HT-29 (cell line): Measurements from ENCODE around the gene OR52A1. TPM values are rescaled to one million over a fixed set of nuclear protein-coding genes. Genes with fewer than 3 reads are reported as not detected.
"Not testable (repeated sequence)": the region's sequence is repeated elsewhere in the genome, so short reads cannot be mapped to it uniquely, and the experiment has no call there.

Experiments used
- DNase-seq: peaks from one replicate; pipeline ENCODE4 v3.0.0-alpha.2; 2015; ENCODE audit warnings: low spot score
- total RNA-seq: library from RNA; depleted of rRNA; stranded (reverse); fragments of >200 nt; shearing (Covaris generic); gene quantifications from 2 replicates; pipeline ENCODE4 v1.2.3, GENCODE V29; 2014; rRNA removed

The OR52A1 gene
- not detected in 2 replicates for total RNA-seq

DNA sequence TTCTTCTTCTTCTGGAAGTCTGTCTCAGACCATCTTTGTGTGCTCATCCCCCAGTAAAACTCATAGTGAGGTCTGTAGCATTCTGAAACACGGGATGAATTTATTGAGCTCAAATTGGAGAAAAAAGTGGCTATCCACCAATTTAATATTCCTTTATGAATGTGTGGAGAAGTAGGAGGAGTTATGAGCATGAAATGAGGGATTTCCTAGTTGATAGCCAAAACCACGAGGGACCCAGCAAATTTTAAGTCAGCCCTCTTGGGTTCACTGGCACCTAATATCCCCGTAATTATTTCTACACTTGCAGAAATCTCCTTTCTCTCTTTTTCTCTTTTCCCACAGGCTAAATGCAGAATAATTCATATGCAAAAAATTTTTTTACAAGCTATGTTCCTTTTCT, at the start of gene OR52A1:
TSS of gene OR52A1 (minus strand) at position 101 of the 400 bp plus-strand sequence. CDS start 2,388 bp downstream, outside the sequence.
- DNase-seq, result no peak

DNA sequence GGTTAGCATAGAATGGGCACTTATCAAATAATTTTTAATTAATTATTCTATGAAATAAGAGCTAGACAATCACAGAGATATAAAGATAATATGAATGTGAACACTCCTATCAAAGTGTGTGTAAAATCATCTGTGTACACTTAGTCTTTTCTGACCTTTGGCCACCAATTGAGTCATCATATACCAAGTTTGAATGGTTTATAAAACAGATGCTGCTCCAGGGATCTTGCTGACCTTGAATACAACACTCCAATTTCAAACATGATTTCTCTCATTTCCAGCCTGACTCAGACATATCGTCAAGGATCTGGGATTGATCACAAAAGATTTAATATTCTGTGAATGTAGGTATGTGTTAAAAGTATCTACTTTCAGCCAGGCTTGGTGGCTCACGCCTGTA, 48.8 kb upstream of the OR52A1 start:
- DNase-seq, result no peak

DNA sequence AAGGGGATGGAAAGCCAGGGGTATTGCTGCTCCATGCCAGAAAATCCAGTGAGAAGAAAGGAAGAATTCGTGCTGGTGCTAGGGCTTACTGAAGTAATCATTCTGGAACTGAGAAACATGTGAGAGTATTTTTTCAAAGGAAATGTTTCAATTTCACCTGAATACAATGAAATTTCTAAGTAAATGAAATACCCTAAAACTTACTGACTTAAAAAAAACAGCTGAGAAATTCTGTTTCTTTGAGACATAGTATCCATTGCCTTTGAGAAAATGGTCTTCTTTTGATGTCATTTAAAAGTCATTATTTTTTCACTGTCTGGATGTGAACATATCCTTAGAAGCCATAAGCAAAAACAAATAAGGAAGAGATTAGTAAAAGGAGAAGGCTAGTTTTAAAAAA, 46.0 kb upstream of the OR52A1 start, which contains the start of gene OR51V1:
TSS of gene OR51V1 (minus strand) at position 101 of the 400 bp plus-strand sequence. CDS start at position 101, 0 bp downstream.
- no peak for DNase-seq

DNA sequence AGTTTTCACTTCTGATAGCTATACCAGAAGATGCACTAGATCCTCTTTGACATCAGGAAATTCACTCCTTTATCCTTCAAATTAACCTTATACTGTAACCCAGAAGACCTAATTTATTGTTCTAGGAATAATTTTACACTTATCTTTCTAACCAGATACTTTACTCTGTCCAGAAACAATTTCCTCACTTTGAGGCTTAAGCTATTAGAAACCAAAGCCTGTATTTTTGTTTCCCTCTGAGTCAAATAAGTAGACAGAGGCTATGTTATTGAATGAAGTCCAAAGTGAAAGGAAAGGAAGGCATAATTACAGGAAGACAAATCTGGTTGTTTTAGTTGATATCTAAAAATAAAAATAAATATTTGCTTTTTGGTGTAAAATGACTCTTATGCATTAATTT, 43.7 kb upstream of the OR52A1 start:
- DNase-seq, result no peak

DNA sequence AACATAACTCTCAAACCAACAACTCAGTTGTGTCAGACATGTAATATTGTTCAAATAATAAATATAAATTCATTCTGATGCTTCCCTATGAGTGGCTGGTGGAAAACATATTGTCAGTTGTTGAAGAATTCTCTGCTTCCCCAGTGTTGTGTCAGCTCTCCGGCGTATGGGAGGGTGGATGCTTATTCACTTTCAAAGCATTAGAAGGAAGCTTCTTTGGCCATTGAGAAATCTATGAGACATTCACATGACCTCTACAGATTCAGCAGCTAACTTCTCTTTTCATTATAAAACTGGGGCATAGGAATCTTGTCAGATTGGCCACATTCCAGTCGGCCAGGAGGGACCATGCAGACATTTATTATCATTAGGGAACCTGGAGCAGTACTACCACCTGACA, 43.0 kb upstream of the OR52A1 start:
- no peak for DNase-seq

DNA sequence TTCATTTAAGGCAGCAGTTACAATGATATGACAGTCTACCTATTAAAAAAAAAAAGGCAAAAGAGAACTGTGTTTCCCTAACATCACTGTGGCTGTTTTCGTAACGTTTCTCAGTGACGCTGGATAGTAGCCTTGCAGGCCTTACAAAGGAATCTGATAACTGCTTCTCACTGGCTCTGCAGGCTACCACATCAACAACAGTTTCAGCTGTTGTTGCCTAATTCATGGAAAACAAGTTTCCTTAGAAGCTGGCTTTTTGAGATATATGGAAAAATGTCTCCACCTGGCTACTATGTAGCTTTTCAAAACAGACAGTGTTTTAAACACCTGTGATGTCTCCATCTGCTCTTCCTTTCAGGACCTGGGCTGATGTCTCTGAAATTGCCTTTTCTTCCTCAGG, 42.2 kb upstream of the OR52A1 start:
- DNase-seq, result no peak

DNA sequence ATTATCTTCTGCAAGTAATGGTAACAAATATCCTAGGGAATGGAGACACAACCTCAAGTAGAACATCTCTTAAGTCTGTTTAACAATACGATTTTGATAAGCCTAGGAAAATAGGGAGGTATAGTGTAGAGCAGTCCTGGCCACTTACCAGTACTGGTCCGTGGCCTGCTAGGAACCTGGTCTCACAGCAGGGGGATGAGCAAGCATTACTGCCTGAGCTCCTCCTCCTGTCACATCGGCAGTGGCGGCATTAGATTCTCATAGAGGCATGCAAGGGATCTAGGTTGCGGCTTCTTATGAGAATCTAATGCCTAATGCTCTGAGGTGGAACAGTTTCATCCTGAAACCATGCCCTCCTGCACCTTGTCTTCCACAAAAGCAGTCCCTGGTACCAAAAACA, 41.5 kb upstream of the OR52A1 start:
- no peak for DNase-seq

DNA sequence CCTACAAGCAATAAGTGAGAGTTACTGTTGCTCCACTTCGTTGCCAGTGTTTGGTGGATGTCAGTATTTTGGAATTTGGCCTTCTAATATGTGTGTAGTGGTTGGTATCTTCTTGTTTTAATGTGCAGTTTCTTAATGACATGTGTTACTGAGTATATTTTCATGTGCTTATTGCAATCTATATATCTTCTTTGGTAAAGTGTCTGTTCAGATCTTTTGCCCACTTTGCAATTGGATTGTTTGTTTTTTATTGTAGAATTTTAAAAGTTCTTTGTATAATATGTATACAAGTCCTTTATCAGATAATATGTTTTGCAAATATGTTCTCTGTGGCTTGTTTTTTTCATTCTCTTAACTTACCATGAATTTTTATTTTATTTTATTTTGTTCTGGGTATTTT, 38.2 kb upstream of the OR52A1 start:
- no peak for DNase-seq

DNA sequence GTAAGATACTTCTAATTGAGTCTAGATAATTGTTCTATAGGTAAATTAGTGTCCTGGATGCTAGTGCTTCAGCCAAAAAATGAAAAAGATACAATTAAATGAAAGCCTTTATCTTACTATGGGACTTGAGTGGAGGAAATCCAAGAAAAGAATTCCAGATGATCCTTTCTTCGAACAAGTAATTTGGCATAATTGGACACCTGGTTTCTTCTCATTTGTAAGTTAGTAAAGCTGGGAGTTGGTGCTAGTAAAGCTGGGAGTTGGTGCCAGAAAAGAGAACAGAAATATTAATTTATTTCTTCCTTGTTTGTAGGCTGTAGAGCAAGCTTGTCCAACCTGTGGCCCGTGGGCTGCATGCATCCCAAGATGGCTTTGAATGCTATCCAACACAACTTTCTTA, 33.6 kb upstream of the OR52A1 start:
- no peak for DNase-seq

DNA sequence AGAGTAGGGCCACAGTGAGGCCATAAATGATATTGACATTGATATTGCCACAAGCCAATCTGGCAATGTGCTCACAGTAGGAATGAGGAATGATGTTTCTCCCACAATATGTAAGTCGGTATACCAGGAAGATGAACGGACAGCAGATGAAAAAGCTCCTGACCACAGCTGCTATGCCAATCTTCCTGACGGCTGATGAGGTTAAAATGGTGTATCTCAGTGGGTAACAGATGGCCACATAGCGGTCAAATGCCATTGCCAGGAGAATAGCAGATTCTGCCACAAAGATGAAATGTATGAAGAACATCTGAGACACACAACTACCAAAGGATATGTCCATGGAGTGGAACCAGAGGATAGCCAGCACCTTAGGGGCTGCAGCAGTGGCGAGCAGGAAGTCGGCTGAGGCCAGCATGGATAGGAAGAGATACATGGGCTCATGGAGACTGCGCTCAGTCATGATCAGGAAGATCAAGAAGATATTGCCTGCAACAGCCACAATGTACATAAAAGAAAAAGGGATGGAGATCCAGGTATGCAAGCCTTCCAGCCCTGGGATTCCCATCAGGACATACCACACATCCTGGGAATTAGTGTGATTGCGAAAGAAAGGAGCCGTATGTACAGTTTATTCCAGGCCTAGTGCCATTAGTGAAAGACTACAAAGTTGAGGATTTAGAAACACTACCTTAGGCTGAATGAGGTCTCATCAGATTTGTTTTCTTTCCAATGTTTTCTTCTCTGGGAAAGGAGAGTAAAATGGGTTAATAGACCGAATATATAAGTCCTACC, 23.7 kb upstream of the OR52A1 start:
- no peak for DNase-seq

DNA sequence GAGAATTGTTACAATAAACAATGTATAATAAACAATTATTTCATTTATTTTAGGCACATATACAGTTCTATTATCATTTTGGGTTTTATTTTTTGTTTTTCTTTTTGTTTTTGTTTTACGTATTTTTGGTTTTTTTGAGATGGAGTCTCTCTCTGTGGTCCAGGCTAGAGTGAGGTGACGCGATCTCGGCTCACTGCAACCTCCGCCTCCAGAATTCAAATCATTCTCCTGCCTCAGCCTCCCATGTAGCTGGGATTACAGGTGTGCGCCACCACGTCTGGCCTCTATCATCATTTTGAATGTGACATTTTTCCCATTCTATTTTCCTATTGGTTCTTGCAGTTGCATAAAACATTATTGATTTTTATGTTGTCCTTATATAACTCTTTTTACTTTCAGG, 20.4 kb upstream of the OR52A1 start:
- no peak for DNase-seq

DNA sequence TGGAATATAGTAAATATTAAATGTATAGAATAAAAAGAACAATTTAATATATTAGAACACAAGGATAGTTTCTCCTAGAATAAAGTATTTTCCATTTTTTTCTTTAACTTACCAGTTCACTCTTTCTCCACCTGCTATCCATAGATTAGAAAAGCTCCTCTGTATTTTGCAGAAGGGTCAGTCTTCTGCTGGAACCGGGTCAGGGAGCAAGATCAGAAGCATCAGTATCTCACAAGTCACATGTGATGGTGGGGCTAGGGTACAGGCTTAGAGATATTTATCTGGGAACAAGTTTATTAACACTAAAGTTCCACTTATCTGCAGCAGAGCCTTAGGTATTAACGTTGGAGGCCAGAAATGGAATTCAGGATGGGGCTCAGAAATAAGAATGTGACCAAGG, 17.3 kb upstream of the OR52A1 start:
- DNase-seq, result no peak

DNA sequence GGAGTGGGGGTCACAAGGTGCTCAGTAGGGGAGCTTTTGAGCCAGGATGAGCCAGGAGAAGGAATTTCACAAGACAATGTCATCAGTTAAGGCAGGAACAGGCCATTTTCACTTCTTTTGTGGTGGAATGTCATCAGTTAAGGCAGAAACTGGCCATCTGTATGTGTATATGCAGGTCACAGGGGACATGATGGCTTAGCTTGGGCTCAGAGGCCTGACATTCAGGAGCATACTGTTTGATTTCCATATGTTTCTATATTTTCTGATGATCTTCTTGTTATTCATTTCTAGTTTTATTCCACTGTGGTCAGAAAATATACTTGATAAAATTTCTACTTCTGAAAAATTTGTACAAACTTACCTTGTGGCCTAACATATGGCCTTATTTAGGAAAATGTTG, 11.3 kb upstream of the OR52A1 start:
- DNase-seq, result not testable (repeated sequence)

DNA sequence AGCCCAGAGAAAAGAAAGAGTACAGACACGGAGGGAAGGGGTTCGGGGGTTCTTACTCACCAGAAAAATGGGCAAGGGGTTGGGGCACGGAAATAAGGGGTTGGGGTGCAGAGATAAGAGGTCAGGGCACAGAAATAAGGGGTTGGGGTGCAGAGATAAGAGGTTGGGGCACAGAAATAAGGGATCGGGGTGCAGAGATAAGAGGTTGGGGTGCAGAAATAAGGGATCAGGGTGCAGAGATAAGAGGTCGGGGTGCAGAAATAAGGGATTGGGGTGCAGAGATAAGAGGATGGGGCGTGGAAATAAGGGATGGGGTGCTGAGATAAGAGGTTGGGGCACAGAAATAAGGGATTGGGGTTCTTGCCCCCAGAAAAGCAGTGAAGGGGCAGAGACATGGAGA, 10.2 kb upstream of the OR52A1 start:
- DNase-seq, result not testable (repeated sequence)

DNA sequence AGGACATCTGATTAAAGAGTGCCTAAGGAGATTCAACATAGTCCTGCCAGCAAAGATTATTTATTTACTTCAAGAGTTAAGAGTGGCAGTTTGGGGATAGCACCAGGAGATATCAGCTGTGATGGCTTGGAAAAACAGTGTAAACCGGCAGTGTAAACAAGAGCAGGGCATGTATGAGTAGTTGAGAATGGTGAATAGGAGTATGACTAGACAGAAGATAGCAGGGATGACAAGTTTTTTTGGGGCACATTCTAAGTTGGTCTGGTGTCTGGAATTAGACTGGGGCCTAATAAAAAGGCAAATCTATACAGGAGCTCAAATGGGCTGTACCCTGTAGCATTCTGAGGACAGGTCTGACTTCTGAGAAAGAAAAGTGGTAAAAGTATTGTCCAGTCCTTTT, 6.5 kb upstream of the OR52A1 start:
- not testable (repeated sequence) for DNase-seq

DNA sequence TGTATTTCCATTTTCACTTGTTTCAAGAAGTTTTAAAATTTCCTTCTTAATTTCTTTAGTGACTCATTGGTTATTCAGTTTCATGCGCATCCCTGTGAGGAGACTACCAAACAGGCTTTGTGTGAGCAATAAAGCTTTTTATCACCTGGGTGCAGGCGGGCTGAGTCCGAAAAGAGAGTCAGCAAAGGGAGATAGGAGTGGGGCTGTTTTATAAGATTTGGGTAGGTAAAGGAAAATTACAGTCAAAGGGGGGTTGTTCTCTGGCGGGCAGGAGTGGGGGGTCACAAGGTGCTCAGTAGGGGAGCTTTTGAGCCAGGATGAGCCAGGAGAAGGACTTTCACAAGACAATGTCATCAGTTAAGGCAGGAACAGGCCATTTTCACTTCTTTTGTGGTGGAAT, 5.7 kb upstream of the OR52A1 start:
- not testable (repeated sequence) for DNase-seq

DNA sequence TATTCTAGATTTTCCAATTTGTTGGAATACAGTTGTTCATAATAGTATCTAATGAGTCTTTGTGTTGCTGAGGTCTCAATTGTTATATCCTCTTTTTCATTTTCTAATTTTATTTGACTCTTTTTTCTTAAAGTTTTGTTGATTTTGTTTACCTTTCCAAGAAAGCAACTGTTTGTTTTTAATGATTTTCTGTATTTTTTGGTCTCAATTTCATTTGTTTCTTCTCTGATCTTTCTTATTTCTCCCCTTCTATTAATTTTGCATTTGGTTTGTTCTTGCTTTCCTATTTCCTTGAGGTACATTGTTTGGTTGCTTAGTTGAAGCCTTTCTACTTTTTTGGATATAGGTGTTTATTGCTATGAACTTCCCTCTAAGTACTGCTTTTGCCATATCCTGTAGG, 5.2 kb upstream of the OR52A1 start:
- no peak for DNase-seq

DNA sequence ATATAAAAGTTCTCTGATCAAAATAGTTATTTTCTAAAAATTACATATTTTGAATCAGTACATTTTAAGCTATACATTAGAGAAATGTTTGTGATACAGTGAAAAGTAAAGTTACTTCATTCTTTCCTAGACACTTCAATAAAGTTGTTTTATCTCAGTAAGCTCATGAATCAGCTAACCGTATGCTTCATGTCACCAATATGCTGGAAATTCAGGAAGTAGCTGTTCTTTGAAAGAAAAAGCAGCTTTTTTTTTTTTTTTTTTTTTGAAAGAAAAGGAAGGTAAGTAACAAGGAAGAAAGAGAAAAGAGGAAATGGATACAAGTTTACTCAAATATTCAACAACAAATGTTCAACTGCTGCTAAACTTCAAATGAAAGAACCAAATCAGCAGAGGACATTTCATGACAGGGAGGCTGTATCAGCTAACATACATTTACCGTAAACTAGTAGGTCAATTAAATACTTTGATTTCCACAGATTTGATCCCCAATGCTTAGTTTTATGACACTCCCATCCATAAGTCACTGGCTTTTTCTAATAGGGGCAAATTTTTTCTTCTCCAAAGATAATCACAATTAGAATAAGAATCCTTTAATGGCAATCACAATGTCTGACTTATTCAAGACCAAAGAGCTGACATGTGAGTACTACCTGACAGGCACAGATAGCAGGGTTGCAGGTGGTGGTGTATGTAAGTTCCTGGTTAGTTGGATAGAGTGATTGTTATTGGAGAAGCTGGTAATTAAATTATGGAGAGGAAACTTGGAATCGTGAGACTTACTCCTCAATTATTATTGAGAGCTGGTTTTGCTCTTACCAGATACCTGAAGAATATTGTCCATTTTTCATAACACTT, 754 bp downstream of the OR52A1 start:
- DNase-seq, result no peak

DNA sequence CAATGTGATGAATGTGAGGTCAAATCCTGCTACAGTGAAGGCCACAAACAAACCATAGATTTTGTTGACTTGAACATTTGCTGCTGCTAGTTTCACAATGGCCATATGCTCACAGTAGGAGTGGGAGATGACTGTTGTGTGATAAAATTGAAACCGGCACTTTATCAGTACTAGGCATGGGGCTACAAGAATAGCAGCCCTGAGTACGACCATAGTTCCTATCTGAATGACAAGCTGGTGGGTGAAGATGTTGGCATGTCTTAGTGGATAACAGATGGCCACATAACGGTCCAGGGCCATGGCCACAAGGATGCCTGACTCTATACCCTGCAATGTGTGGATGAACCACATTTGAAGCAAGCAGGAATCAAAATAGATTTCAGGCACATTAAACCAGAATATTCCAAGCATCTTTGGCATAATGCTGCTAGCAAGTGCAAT, 2.8 kb downstream of the OR52A1 start:
- DNase-seq, result no peak

DNA sequence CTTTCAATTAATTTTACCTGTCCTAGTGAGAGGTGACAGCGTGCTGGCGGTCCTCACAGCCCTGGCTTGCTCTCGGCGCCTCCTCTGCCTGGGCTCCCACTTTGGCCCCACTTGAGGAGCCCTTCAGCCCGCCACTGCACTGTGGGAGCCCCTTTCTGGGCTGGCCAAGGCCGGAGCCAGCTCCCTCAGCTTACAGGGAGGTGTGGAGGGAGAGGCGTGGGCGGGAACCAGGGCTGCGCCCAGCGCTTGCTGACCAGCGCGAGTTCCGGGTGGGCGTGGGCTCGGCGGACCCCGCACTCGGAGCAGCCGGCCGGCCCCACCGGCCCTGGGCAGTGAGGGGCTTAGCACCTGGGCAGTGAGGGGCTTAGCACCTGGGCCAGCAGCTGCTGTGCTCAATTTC, 10.4 kb downstream of the OR52A1 start:
- DNase-seq, result not testable (repeated sequence)

DNA sequence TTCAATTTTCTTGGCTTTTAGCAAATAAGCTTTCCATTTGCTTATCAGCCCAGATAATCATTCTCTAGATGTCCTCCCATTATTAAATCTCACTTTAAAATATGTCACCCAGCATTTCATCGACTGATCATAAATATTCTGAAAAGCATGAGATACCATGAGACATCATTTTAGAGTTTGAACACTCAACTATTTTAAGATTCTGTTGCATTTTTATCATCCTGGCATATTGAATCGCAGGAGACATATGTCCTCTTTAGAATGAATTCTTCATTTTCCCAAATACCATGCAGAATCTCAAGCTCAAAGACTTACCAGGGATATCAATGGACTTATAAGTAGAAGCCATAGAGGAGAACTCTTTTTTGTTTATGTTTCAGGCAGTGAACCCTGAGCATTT, 16.6 kb downstream of the OR52A1 start, which contains the start of gene OR52A5:
TSS of gene OR52A5 (minus strand) at position 361 of the 400 bp plus-strand sequence. CDS start 5,714 bp downstream, outside the sequence.
- no peak for DNase-seq

DNA sequence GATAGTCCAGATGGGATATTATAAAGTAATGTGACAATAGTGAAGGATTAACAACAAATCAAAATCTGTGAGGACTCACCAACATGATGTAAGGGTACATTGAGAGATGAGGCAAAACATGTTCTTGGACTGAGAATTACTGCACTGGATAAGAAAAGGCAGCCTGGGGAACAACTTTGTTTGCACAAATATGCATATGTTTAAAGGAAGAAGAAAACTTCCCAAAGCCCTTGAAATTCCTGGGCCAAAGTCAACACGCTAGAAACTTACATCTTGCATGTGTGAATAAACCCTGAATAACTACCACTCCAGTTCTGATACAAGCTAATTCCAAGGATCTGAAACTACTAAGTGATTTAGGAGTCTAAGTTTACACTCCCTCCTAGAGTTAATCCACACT, 17.5 kb downstream of the OR52A1 start:
- DNase-seq, result no peak
